Subcutaneous abdominal adipose tissue (tissue), 5 donors: Measurements from ENCODE around the gene EVPL.

Experiments
- H3K27ac ChIP-seq: one replicate; pipeline ENCODE4 v1.7.0; 2013; ENCODE audit warnings: low read depth, mild to moderate bottlenecking, inconsistent platforms, low read length, moderate library complexity
- H3K27me3 ChIP-seq, 5 donors: one replicate each; pipeline ENCODE4 v1.7.0; 2013; ENCODE audit warnings: low read length in 5 of 5, inconsistent platforms in 1 of 5; ENCODE audit not compliant: control insufficient read depth in 5 of 5, insufficient read depth in 4 of 5
- H3K36me3 ChIP-seq, 5 donors: one replicate each; pipeline ENCODE4 v1.7.0; 2013; ENCODE audit warnings: low read length in 5 of 5; ENCODE audit not compliant: control insufficient read depth in 5 of 5, insufficient read depth in 5 of 5
- H3K4me1 ChIP-seq, 5 donors: one replicate each; pipeline ENCODE4 v1.7.0; 2013; ENCODE audit warnings: low read length in 5 of 5, mild to moderate bottlenecking in 3 of 5, moderate library complexity in 1 of 5; ENCODE audit not compliant: control insufficient read depth in 5 of 5, insufficient read depth in 5 of 5
- H3K4me3 ChIP-seq, 5 donors: one replicate each; pipeline ENCODE4 v1.7.0; 2013; ENCODE audit warnings: low read length in 5 of 5, low read depth in 1 of 5
- H3K9ac ChIP-seq, 5 donors: one replicate each; pipeline ENCODE4 v1.7.0; 2013; ENCODE audit warnings: low read length in 5 of 5, mild to moderate bottlenecking in 4 of 5, moderate library complexity in 3 of 5
- H3K9me3 ChIP-seq, 5 donors: one replicate each; pipeline ENCODE4 v1.7.0; 2013; ENCODE audit warnings: low read length in 5 of 5; ENCODE audit not compliant: control insufficient read depth in 5 of 5
- donor health status: healthy.
- donor health status: healthy.
- donor health status: healthy.
- donor health status: healthy.
- donor health status: healthy.

Gene EVPL

GRCh38 chr17:76000016-76000754 is 26.9 kb downstream of the EVPL start:
- Histone ChIP-seq H3K4me3 (no peak overlapping the region), H3K27ac (peak overlapping the region; percentile 37), H3K36me3 (peaks cover 0 to 25% (median 14%) of the 10 kb centered on the region in 5 donors), H3K4me1 (peaks cover 0 to 60% (median 44%) of the 10 kb centered on the region in 5 donors), H3K9ac (peak overlapping the region in 1 of 5 donors; percentile 17), H3K27me3 (no peaks in the 10 kb centered on the region), H3K9me3 (no peaks in the 10 kb centered on the region)

GRCh38 chr17:75998327-75998795 is 28.7 kb downstream of the EVPL start:
- peak overlapping the region in 2 of 5 donors; percentile 42 to 47 for H3K9ac ChIP-seq
- H3K27ac ChIP-seq = peak overlapping the region; percentile 77
- peaks cover 0 to 45% (median 33%) of the 10 kb centered on the region in 5 donors for H3K4me1 ChIP-seq

GRCh38 chr17:75996665-75997590 is 30.2 kb downstream of the EVPL start:
- Histone ChIP-seq H3K9me3 (no peaks in the 10 kb centered on the region), H3K27me3 (no peaks in the 10 kb centered on the region), H3K4me1 (peaks cover 0 to 39% (median 28%) of the 10 kb centered on the region in 5 donors), H3K9ac (peak overlapping the region in 4 of 5 donors; percentile 38 to 52 (median 43)), H3K36me3 (peaks cover 0 to 26% (median 15%) of the 10 kb centered on the region in 5 donors), H3K27ac (peak overlapping the region; percentile 74), H3K4me3 (peak overlapping the region in 1 of 5 donors; percentile 40)

More at GRCh38 chr17:75998327-75998795, 28.7 kb downstream of the EVPL start:
- no peaks in the 10 kb centered on the region for H3K9me3 ChIP-seq
- peaks cover 0 to 27% (median 16%) of the 10 kb centered on the region in 5 donors for H3K36me3 ChIP-seq
- no peaks in the 10 kb centered on the region for H3K27me3 ChIP-seq
- no peak overlapping the region for H3K4me3 ChIP-seq

GRCh38 chr17:75995385-75995925 is 31.7 kb downstream of the EVPL start:
- H3K4me3 ChIP-seq = no peak overlapping the region
- H3K27me3 ChIP-seq = no peaks in the 10 kb centered on the region
- no peak overlapping the region for H3K27ac ChIP-seq
- H3K9me3 ChIP-seq = no peaks in the 10 kb centered on the region
- H3K9ac ChIP-seq = no peak overlapping the region
- H3K36me3 ChIP-seq = peaks cover 0 to 30% (median 17%) of the 10 kb centered on the region in 5 donors
- peaks cover 0 to 33% (median 28%) of the 10 kb centered on the region in 5 donors for H3K4me1 ChIP-seq

GRCh38 chr17:75994802-75995370 is 32.2 kb downstream of the EVPL start:
- H3K9ac ChIP-seq = no peak overlapping the region
- H3K9me3 ChIP-seq = no peaks in the 10 kb centered on the region
- no peak overlapping the region for H3K27ac ChIP-seq
- H3K4me1 ChIP-seq = peaks cover 0 to 27% (median 23%) of the 10 kb centered on the region in 5 donors
- H3K36me3 ChIP-seq = peaks cover 0 to 25% (median 17%) of the 10 kb centered on the region in 5 donors
- H3K4me3 ChIP-seq = no peak overlapping the region
- H3K27me3 ChIP-seq = no peaks in the 10 kb centered on the region

GRCh38 chr17:75991396-75991795 is 35.7 kb downstream of the EVPL start:
- H3K4me3 ChIP-seq = no peak overlapping the region
- no peaks in the 10 kb centered on the region for H3K9me3 ChIP-seq
- no peak overlapping the region for H3K9ac ChIP-seq
- H3K36me3 ChIP-seq = peaks cover 0 to 30% (median 16%) of the 10 kb centered on the region in 5 donors
- no peaks in the 10 kb centered on the region for H3K27me3 ChIP-seq
- H3K27ac ChIP-seq = no peak overlapping the region
- H3K4me1 ChIP-seq = peaks cover 0 to 4% (median 0%) of the 10 kb centered on the region in 5 donors

GRCh38 chr17:75987041-75987440 is 40.1 kb downstream of the EVPL start:
- Histone ChIP-seq H3K36me3 (peaks cover 0 to 15% (median 6%) of the 10 kb centered on the region in 5 donors), H3K9me3 (no peaks in the 10 kb centered on the region)

GRCh38 chr17:75985986-75986385 is 41.1 kb downstream of the EVPL start:
- no peaks in the 10 kb centered on the region for H3K9me3 ChIP-seq
- peaks cover 0 to 6% (median 0%) of the 10 kb centered on the region in 5 donors for H3K36me3 ChIP-seq
- no peak overlapping the region for H3K9ac ChIP-seq
- peaks cover 0 to 39% (median 24%) of the 10 kb centered on the region in 5 donors for H3K4me1 ChIP-seq
- H3K4me3 ChIP-seq = no peak overlapping the region
- no peaks in the 10 kb centered on the region for H3K27me3 ChIP-seq
- H3K27ac ChIP-seq = no peak overlapping the region

More at GRCh38 chr17:75987041-75987440, 40.1 kb downstream of the EVPL start:
- Histone ChIP-seq H3K4me1 (peaks cover 0 to 30% (median 17%) of the 10 kb centered on the region in 5 donors), H3K27ac (no peak overlapping the region), H3K4me3 (no peak overlapping the region), H3K9ac (no peak overlapping the region), H3K27me3 (no peaks in the 10 kb centered on the region)

- peaks cover 0 to 53% (median 40%) of the 10 kb centered on the region in 5 donors for H3K4me1 ChIP-seq
- H3K4me3 ChIP-seq = no peak overlapping the region
- peak overlapping the region in 2 of 5 donors; percentile 52 to 70 for H3K9ac ChIP-seq
- no peaks in the 10 kb centered on the region for H3K9me3 ChIP-seq
- H3K27me3 ChIP-seq = no peaks in the 10 kb centered on the region
- H3K36me3 ChIP-seq = peaks cover 0 to 6% (median 0%) of the 10 kb centered on the region in 5 donors
- peak overlapping the region; percentile 64 for H3K27ac ChIP-seq
Observed at GRCh38 chr17:75983501-75984181, 43.5 kb downstream of the EVPL start.
